K562 (cell line): ENCODE results near the gene RAD52. TPM values are rescaled to one million over a fixed set of nuclear protein-coding genes. Genes with fewer than 3 reads are reported as not detected.

ENCODE experiments used
- CEBPB ChIP-seq: fragments of 450-650 bp; IDR thresholded peaks from 2 replicates; pipeline ENCODE4 v1.6.1; 2016; ENCODE audit warnings: missing genetic modification characterization, missing compliant biosample characterization
- LCOR ChIP-seq: sonication (generic); formaldehyde crosslinking; IDR thresholded peaks from 2 replicates; pipeline ENCODE4 v1.8.0; 2022; ENCODE audit warnings: mild to moderate bottlenecking, missing genetic modification reagents
- MYNN ChIP-seq, 2 experiments: sonication (generic); formaldehyde crosslinking in 1 of 2; IDR thresholded peaks; 2 replicates each; pipeline versions ENCODE4 v1.5.0 to v1.6.1; 2016 to 2020; ENCODE audit warnings: antibody characterized with exemption in 1 of 2, missing genetic modification reagents in 1 of 2
- NFIC ChIP-seq: fragments of 450-650 bp; IDR thresholded peaks from 2 replicates; pipeline ENCODE4 v1.6.1; 2017; ENCODE audit warnings: mild to moderate bottlenecking, inconsistent platforms
- PHF20 ChIP-seq: fragments of 450-650 bp; IDR thresholded peaks from 2 replicates; pipeline ENCODE4 v1.6.1; 2018; ENCODE audit not compliant: partially characterized antibody
- PTTG1 ChIP-seq: fragments of 450-650 bp; IDR thresholded peaks from 2 replicates; pipeline ENCODE4 v1.6.1; 2016; ENCODE audit warnings: low read depth, mild to moderate bottlenecking, missing genetic modification characterization, missing compliant biosample characterization
- ZBTB17 ChIP-seq: fragments of 450-650 bp; formaldehyde crosslinking; IDR thresholded peaks from 2 replicates; pipeline ENCODE4 v1.4.0; 2020; ENCODE audit warnings: mild to moderate bottlenecking
- ZNF282 ChIP-seq: sonication (generic); formaldehyde crosslinking; IDR thresholded peaks from 2 replicates; pipeline ENCODE4 v1.8.1; 2023; ENCODE audit warnings: missing genetic modification reagents
- ZNF584 ChIP-seq: fragments of 200-800 bp; sonication (Bioruptor generic); IDR thresholded peaks from 2 replicates; pipeline ENCODE4 v1.6.1; 2016; ENCODE audit warnings: low read depth, mild to moderate bottlenecking, missing genetic modification characterization, missing compliant biosample characterization
- polyA plus RNA-seq, 8 experiments: library from polyadenylated mRNA; depleted of rRNA in 4 of 8; stranded (reverse) in 5 of 8; unstranded in 3 of 8; fragments of >200 nt; fragmentation: Nextera tagmentation in 2 of 8; fragmentation: Illumina TruSeq in 1 of 8; extraction: Ambion mirVana in 2 of 8; extraction: Trizol in 1 of 8; gene quantifications; 2 replicates each; pipeline versions ENCODE4 v1.2.1 to v1.2.3, GENCODE V29; 2011 to 2014; ENCODE audit warnings: inconsistent platforms in 1 of 8, missing spikeins in 1 of 8
- total RNA-seq, 7 experiments: library from RNA; depleted of rRNA in 6 of 7; stranded (reverse); fragments of >200 nt in 6 of 7; fragmentation: Illumina TruSeq in 2 of 7; extraction: Trizol in 2 of 7; gene quantifications; 2 replicates each; pipeline versions ENCODE4 v1.2.1 to v1.2.3, GENCODE V29; 2011 to 2021; ENCODE audit warnings: low replicate concordance in 1 of 7
- TF ChIP-seq, protein P1 (sequence below): sonication (generic); formaldehyde crosslinking; IDR thresholded peaks from 2 replicates; pipeline ENCODE4 v1.9.0; 2022; ENCODE audit warnings: mild to moderate bottlenecking, missing genetic modification reagents
- TF ChIP-seq, protein P2 (sequence below): fragments of 450-650 bp; IDR thresholded peaks from 2 replicates; pipeline ENCODE4 v1.6.1; 2016; ENCODE audit warnings: low read depth
- TF ChIP-seq, protein P3 (sequence below): fragments of 250-450 bp; sonication (Bioruptor Pico); IDR thresholded peaks from 2 replicates; pipeline ENCODE4 v1.4.0; 2020; ENCODE audit warnings: mild to moderate bottlenecking
- TF ChIP-seq, protein P4 (sequence below): fragments of 450-650 bp; IDR thresholded peaks from 2 replicates; pipeline ENCODE4 v1.6.1; 2017; ENCODE audit warnings: antibody characterized with exemption, mild to moderate bottlenecking

Gene RAD52
- total and polyA plus RNA-seq, 9 of the 15 experiments (the other 6 are each of a cell fraction or from before 2014, with no cell fraction given), result 1.3 to 15.9 (median 9.3) TPM

DNA sequence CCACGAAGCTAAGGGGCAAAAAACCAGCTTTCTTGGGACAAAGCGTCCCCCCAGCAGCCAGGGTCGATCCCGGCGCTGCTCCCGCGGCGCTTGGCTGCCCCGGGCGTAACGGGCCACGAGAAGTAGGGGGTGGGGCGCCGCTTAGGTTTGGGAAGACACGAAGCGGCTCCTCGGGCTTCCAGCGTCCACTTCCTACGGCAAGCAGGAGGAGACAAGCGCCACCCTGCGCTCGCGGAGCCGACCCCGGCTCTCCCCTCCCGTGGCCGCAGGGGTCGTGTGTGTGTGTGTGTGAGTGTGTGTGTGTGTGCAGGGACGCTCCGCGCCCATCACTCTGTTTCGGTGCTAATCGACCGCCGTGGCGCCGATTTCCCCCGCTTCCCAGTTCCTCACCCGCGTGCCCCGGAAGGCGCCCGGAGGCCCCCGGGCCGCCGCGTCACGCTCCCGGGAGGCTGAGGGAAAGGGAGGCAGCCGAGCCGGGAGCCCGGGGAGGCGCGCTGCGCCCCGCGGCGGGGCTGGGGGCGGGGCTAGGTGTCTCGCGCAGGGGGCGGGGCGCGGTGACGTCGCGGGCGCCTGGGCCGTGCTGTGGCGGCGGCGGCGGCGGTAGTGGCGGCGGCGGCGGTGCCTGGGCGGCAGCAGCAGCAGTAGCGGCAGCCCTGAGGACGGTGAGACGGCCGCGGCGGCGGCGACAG is 41.3 kb upstream of the RAD52 start, which contains the start of gene ERC1 (continued):
- TF ChIP-seq ZNF584 (CRISPR knock-in tag), result no peak
- TF ChIP-seq PTTG1 (tag), result no peak
- 0 out of 2 replicates have a peak, but pooled peaks have one; percentile 62 for TF ChIP-seq ZBTB17
- TF ChIP-seq LCOR, result 0 out of 2 replicates have a peak, but pooled peaks have one; percentile 30
- no peak for TF ChIP-seq CEBPB (tag)
- no peak for TF ChIP-seq ZNF282
- peak; percentile 22 for TF ChIP-seq NFIC
- TF ChIP-seq, protein P1, sequence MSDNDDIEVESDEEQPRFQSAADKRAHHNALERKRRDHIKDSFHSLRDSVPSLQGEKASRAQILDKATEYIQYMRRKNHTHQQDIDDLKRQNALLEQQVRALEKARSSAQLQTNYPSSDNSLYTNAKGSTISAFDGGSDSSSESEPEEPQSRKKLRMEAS (CRISPR knock-in tag), result peak; percentile 63
- TF ChIP-seq MYNN (IDR thresholded peaks at IDR 0.05), result 0 out of 2 replicates have a peak, but pooled peaks have one; percentile 12
- TF ChIP-seq MYNN (CRISPR knock-in tag; IDR thresholded peaks at IDR 0.05), result no peak
- TF ChIP-seq, protein P2, sequence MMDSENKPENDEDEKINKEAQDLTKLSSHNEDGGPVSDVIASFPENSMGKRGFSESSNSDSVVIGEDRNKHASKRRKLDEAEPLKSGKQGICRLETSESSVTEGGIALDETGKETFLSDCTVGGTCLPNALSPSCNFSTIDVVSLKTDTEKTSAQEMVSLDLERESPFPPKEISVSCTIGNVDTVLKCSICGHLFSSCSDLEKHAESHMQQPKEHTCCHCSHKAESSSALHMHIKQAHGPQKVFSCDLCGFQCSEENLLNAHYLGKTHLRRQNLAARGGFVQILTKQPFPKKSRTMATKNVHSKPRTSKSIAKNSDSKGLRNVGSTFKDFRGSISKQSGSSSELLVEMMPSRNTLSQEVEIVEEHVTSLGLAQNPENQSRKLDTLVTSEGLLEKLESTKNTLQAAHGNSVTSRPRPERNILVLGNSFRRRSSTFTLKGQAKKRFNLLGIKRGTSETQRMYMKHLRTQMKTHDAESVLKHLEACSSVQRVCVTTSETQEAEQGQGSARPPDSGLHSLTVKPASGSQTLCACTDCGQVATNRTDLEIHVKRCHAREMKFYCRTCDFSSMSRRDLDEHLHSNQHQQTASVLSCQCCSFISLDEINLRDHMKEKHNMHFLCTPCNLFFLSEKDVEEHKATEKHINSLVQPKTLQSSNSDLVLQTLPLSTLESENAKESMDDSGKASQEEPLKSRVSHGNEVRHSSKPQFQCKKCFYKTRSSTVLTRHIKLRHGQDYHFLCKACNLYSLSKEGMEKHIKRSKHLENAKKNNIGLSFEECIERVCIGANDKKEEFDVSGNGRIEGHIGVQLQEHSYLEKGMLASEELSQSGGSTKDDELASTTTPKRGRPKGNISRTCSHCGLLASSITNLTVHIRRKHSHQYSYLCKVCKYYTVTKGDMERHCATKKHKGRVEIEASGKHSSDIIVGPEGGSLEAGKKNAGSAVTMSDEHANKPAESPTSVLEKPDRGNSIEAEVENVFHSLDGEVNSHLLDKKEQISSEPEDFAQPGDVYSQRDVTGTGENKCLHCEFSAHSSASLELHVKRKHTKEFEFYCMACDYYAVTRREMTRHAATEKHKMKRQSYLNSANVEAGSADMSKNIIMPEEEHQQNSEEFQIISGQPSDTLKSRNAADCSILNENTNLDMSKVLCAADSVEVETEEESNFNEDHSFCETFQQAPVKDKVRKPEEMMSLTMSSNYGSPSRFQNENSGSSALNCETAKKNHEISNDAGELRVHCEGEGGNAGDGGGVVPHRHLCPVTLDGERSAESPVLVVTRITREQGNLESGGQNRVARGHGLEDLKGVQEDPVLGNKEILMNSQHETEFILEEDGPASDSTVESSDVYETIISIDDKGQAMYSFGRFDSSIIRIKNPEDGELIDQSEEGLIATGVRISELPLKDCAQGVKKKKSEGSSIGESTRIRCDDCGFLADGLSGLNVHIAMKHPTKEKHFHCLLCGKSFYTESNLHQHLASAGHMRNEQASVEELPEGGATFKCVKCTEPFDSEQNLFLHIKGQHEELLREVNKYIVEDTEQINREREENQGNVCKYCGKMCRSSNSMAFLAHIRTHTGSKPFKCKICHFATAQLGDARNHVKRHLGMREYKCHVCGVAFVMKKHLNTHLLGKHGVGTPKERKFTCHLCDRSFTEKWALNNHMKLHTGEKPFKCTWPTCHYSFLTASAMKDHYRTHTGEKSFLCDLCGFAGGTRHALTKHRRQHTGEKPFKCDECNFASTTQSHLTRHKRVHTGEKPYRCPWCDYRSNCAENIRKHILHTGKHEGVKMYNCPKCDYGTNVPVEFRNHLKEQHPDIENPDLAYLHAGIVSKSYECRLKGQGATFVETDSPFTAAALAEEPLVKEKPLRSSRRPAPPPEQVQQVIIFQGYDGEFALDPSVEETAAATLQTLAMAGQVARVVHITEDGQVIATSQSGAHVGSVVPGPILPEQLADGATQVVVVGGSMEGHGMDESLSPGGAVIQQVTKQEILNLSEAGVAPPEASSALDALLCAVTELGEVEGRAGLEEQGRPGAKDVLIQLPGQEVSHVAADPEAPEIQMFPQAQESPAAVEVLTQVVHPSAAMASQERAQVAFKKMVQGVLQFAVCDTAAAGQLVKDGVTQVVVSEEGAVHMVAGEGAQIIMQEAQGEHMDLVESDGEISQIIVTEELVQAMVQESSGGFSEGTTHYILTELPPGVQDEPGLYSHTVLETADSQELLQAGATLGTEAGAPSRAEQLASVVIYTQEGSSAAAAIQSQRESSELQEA, result peak; percentile 94
- TF ChIP-seq PHF20, result peak; percentile 70
- TF ChIP-seq, protein P3, sequence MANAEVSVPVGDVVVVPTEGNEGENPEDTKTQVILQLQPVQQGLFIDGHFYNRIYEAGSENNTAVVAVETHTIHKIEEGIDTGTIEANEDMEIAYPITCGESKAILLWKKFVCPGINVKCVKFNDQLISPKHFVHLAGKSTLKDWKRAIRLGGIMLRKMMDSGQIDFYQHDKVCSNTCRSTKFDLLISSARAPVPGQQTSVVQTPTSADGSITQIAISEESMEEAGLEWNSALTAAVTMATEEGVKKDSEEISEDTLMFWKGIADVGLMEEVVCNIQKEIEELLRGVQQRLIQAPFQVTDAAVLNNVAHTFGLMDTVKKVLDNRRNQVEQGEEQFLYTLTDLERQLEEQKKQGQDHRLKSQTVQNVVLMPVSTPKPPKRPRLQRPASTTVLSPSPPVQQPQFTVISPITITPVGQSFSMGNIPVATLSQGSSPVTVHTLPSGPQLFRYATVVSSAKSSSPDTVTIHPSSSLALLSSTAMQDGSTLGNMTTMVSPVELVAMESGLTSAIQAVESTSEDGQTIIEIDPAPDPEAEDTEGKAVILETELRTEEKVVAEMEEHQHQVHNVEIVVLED (CRISPR knock-in tag), result peak; percentile 52; the same call in 1 of the 2 replicates
- TF ChIP-seq, protein P4, sequence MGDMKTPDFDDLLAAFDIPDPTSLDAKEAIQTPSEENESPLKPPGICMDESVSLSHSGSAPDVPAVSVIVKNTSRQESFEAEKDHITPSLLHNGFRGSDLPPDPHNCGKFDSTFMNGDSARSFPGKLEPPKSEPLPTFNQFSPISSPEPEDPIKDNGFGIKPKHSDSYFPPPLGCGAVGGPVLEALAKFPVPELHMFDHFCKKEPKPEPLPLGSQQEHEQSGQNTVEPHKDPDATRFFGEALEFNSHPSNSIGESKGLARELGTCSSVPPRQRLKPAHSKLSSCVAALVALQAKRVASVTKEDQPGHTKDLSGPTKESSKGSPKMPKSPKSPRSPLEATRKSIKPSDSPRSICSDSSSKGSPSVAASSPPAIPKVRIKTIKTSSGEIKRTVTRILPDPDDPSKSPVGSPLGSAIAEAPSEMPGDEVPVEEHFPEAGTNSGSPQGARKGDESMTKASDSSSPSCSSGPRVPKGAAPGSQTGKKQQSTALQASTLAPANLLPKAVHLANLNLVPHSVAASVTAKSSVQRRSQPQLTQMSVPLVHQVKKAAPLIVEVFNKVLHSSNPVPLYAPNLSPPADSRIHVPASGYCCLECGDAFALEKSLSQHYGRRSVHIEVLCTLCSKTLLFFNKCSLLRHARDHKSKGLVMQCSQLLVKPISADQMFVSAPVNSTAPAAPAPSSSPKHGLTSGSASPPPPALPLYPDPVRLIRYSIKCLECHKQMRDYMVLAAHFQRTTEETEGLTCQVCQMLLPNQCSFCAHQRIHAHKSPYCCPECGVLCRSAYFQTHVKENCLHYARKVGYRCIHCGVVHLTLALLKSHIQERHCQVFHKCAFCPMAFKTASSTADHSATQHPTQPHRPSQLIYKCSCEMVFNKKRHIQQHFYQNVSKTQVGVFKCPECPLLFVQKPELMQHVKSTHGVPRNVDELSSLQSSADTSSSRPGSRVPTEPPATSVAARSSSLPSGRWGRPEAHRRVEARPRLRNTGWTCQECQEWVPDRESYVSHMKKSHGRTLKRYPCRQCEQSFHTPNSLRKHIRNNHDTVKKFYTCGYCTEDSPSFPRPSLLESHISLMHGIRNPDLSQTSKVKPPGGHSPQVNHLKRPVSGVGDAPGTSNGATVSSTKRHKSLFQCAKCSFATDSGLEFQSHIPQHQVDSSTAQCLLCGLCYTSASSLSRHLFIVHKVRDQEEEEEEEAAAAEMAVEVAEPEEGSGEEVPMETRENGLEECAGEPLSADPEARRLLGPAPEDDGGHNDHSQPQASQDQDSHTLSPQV, result 0 out of 2 replicates have a peak, but pooled peaks have one; percentile 36
